A549 (cell line): ENCODE measurements around the gene SPEN.

ENCODE experiments used
- RNF2 ChIP-seq: fragments of 200-600 bp; sonication (generic); IDR thresholded peaks from 2 replicates; pipeline ENCODE4 v1.6.1; 2016; ENCODE audit warnings: low read depth, mild to moderate bottlenecking, antibody characterized with exemption, moderate library complexity, borderline replicate concordance
- TF ChIP-seq, protein P1 (sequence below): fragments of >200 bp; sonication (Bioruptor Twin); formaldehyde crosslinking; IDR thresholded peaks from 3 replicates; pipeline ENCODE4 v1.5.1; 2016

- TF ChIP-seq, protein P1, sequence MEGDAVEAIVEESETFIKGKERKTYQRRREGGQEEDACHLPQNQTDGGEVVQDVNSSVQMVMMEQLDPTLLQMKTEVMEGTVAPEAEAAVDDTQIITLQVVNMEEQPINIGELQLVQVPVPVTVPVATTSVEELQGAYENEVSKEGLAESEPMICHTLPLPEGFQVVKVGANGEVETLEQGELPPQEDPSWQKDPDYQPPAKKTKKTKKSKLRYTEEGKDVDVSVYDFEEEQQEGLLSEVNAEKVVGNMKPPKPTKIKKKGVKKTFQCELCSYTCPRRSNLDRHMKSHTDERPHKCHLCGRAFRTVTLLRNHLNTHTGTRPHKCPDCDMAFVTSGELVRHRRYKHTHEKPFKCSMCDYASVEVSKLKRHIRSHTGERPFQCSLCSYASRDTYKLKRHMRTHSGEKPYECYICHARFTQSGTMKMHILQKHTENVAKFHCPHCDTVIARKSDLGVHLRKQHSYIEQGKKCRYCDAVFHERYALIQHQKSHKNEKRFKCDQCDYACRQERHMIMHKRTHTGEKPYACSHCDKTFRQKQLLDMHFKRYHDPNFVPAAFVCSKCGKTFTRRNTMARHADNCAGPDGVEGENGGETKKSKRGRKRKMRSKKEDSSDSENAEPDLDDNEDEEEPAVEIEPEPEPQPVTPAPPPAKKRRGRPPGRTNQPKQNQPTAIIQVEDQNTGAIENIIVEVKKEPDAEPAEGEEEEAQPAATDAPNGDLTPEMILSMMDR: no peak
- no peak for TF ChIP-seq RNF2
Observed at GRCh38 chr1:15934211-15935055, 86.9 kb downstream of the SPEN start.
